Measurements from ENCODE around the gene STRA6.

STRA6 gene

GRCh38 chr15:74227968-74228722 lies 25.6 kb upstream of the STRA6 start:
- H3K9me3 ChIP-seq (ENCODE audit: severe bottlenecking), result no peaks in the 10 kb centered on the region
- no peaks in the 10 kb centered on the region for H3K27me3 ChIP-seq (ENCODE audit: insufficient read depth, poor library complexity, severe bottlenecking)
- DNase-seq (ENCODE audit: low spot score), result no peak
- H3K36me3 ChIP-seq (ENCODE audit: low read depth), result no peaks in the 10 kb centered on the region
- no peak overlapping the region for H3K4me3 ChIP-seq (ENCODE audit: severe bottlenecking)
- no peak overlapping the region for H3K27ac ChIP-seq (ENCODE audit: poor library complexity, severe bottlenecking)
- no peak for ATAC-seq (ENCODE audit: low read depth)
- H3K4me1 ChIP-seq (ENCODE audit: insufficient read depth, poor library complexity, severe bottlenecking), result no peaks in the 10 kb centered on the region
- no peak for TF ChIP-seq CTCF (IDR thresholded peaks at IDR 0.05; ENCODE audit: poor library complexity, severe bottlenecking)

- Histone ChIP-seq H3K9me3 (ENCODE audit: severe bottlenecking) (no peaks in the 10 kb centered on the region), H3K4me3 (ENCODE audit: severe bottlenecking) (no peak overlapping the region), H3K36me3 (ENCODE audit: low read depth) (no peaks in the 10 kb centered on the region), H3K4me1 (ENCODE audit: insufficient read depth, poor library complexity, severe bottlenecking) (no peaks in the 10 kb centered on the region), H3K27ac (ENCODE audit: poor library complexity, severe bottlenecking) (no peak overlapping the region), H3K27me3 (ENCODE audit: insufficient read depth, poor library complexity, severe bottlenecking) (no peaks in the 10 kb centered on the region)
- TF ChIP-seq CTCF (IDR thresholded peaks at IDR 0.05; ENCODE audit: poor library complexity, severe bottlenecking), result no peak
- peak; percentile 53; the same call in 2 of the 3 replicates for ATAC-seq (ENCODE audit: low read depth)
- no peak for DNase-seq (ENCODE audit: low spot score)
Measured at GRCh38 chr15:74226761-74227540, 24.4 kb upstream of the STRA6 start.

- no peaks in the 10 kb centered on the region for H3K36me3 ChIP-seq (ENCODE audit: low read depth)
- ATAC-seq (ENCODE audit: low read depth), result no peak
- no peaks in the 10 kb centered on the region for H3K27me3 ChIP-seq (ENCODE audit: insufficient read depth, poor library complexity, severe bottlenecking)
- no peak for TF ChIP-seq CTCF (IDR thresholded peaks at IDR 0.05; ENCODE audit: poor library complexity, severe bottlenecking)
- no peak for DNase-seq (ENCODE audit: low spot score)
- no peak overlapping the region for H3K27ac ChIP-seq (ENCODE audit: poor library complexity, severe bottlenecking)
- H3K4me3 ChIP-seq (ENCODE audit: severe bottlenecking), result no peak overlapping the region
- H3K9me3 ChIP-seq (ENCODE audit: severe bottlenecking), result no peaks in the 10 kb centered on the region
- H3K4me1 ChIP-seq (ENCODE audit: insufficient read depth, poor library complexity, severe bottlenecking), result no peaks in the 10 kb centered on the region
Measured at GRCh38 chr15:74225928-74226327, 23.3 kb upstream of the STRA6 start.

GRCh38 chr15:74222240-74223119 lies 19.9 kb upstream of the STRA6 start:
- no peak for TF ChIP-seq CTCF (IDR thresholded peaks at IDR 0.05; ENCODE audit: poor library complexity, severe bottlenecking)
- ATAC-seq (ENCODE audit: low read depth) (no peak), DNase-seq (ENCODE audit: low spot score) (no peak)
- Histone ChIP-seq H3K36me3 (ENCODE audit: low read depth) (no peaks in the 10 kb centered on the region), H3K9me3 (ENCODE audit: severe bottlenecking) (no peaks in the 10 kb centered on the region), H3K27ac (ENCODE audit: poor library complexity, severe bottlenecking) (no peak overlapping the region), H3K4me1 (ENCODE audit: insufficient read depth, poor library complexity, severe bottlenecking) (no peaks in the 10 kb centered on the region), H3K4me3 (ENCODE audit: severe bottlenecking) (no peak overlapping the region), H3K27me3 (ENCODE audit: insufficient read depth, poor library complexity, severe bottlenecking) (no peaks in the 10 kb centered on the region)

All from RWPE2 (cell line).